ENCODE results near the gene LNX1.

The LNX1 gene

DNA sequence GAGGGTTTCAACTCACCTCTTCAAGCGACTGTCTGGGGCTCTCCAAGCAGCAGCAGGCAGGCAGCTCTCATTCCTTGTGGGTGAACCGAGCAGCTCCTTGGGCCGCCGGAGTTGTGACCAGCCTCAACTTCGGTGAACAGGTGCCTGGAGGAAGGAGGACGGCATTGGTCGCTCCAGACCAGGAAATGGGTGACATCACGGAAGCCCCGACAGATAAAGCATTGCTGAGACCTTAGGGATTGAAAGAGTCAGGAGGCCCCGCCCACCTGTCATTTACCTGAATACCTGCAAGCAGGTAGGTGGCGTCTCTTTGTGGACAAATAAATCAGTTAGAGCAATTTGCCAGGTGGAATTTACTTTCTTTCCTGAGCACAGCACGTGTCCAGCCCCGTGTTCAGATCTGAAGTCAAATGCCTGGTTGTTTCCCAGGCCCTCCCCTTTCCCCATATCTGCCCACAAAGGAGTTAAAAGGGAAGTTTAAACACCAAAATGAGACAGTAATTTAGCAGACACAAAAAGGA is at the start of gene LNX1:
Gene LNX1, minus strand, starts transcription at position 115 of the 521 bp plus-strand sequence. CDS start 17,484 bp downstream, outside the sequence.
- no peak for FAIRE-seq

- no peak for FAIRE-seq
Measured at GRCh38 chr4:53640576-53641453, 49.5 kb upstream of the LNX1 start.

GRCh38 chr4:53638919-53639318 is 47.6 kb upstream of the LNX1 start:
- FAIRE-seq: no peak

GRCh38 chr4:53637348-53637747 is 46.1 kb upstream of the LNX1 start:
- FAIRE-seq: no peak

DNA sequence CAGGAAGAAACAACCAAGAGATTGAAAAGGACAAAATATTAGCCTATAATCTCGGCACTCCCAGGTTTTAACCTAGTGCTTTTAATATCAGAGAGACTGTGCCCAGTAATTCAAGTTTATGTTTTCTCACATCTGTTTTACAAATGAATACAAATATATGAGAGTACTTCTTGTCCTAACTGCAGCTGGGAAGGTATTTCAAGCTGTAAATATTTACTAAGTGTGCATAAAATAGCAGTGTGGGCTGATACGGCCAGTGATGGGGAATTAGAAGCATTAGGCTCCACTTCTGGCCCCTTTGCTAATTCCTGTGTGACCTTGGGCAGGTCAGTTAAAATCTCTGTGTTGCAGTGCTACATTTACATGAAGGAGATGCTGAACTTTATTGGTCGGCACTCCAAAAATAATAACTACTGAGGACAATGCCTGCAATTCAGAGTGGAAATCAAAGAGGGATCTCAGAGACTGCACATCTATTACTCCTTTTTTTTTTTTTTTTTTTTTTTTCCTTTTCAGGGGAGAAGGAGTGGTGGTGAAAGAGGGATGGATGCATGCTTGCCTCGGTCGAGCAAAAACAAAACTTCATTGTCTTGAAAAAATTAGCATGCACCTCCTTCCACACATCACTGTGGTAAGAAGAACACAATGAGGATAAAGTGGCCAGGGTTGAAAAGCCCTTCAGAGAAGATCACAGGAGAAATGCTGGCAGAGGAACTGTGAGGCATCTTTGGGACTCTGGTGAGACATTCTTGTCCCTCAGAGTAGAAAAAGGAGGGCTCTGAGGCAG is 44.6 kb upstream of the LNX1 start:
- no peak for FAIRE-seq

DNA sequence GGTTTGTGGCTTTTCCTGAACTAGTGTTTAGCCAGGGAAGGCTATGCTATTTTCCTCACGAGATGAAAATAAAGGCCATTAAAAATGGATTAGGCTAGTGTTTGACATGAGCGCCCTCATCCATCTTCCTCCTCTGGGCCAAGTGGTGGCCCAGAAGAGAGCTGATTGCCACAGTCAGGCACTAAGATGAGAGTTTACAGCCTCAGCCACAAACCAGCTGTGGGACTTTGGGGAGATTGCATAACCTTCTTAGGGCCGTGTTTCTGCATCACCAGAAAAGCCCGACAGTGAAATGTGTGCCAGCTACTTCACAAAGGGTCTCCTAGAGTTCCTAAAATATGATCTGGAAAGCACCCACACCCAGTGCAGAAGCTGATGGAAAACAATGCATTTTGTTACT is 42.3 kb upstream of the LNX1 start:
- FAIRE-seq: no peak

GRCh38 chr4:53629296-53629695 is 38.0 kb upstream of the LNX1 start:
- FAIRE-seq: no peak

GRCh38 chr4:53626491-53626890 is 35.2 kb upstream of the LNX1 start:
- no peak for FAIRE-seq

- FAIRE-seq: no peak
Measured at GRCh38 chr4:53625888-53626287, 34.6 kb upstream of the LNX1 start.

- no peak for FAIRE-seq
Measured at GRCh38 chr4:53622739-53623151, 31.5 kb upstream of the LNX1 start.

DNA sequence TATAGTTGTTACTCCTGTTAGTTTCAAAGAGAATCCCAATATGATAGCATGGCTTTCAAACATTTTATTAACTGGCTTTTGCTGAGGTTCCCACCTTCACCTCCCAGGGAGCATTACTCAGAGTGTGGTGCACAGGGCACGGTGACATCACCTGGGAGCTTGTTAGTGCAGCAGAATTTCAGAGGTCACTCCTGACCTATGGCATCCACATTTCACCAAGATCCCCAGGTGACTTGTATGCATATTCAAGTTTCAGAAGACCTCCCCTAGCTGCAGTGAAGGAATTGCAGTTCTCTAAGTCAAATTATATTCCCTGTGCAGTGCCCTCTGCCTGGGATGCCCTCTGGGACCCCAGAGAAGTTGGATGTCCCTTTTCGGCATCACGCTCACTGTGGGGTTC is 29.7 kb upstream of the LNX1 start:
- FAIRE-seq: no peak

GRCh38 chr4:53619431-53619830 is 28.1 kb upstream of the LNX1 start:
- no peak for FAIRE-seq

DNA sequence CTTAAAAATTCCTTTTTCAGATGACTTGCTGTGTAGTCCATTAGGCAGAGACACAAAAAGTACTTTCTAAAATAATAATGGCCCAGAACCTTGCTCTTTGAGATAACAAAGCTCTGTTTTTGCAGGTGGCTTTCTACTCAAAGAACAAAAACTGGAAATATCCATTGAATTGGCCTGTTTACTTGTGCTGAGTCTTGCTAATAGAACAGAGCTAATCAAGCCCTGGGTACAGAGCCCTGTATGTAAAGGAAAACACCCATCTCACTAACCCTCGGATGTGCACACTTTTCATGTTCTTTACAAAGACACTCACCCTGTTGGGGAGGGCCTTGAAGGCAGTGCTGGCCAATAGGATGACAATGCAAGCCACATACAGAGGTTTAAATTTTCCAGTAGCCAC is 27.0 kb upstream of the LNX1 start:
- no peak for FAIRE-seq

- no peak for FAIRE-seq
Measured at GRCh38 chr4:53617101-53617680, 25.9 kb upstream of the LNX1 start.

DNA sequence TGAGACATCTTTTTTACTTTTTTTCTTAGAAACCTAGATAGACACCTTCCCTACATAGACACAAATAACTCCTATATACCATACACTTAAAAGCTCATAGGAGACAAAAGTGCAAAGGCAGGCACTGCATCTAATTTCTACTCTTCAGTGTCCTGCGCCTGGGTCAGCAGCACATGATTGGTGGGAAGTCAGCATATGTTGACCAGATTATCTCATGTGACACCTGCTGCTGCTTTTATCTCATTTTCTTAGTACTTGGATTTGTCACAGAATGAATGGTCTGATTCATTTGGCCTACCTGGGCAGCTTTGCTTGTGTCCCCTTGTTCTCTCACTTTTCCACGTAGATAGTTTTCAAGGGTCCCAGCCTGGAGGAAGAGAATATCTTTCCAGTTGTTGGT is 24.9 kb upstream of the LNX1 start:
- FAIRE-seq: no peak

DNA sequence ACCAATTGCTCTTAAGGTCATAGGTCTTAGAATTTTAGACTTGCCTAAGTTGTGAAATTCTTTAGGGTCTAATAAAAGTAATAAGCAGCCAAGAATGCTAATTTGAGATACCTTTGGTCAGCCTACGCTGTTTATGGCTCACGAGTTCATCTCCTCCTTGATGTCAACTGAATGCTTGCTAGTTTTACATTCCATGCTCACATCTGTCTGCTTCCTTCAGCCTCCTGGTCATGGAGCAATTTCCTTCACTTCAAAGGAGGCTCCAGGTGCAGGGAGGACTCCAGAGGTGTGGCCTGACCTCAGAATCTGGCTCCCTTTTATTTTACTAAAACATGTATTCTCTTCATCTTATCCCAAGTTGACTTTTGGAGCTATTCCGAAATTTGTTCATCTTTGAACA is 23.3 kb upstream of the LNX1 start:
- no peak for FAIRE-seq

DNA sequence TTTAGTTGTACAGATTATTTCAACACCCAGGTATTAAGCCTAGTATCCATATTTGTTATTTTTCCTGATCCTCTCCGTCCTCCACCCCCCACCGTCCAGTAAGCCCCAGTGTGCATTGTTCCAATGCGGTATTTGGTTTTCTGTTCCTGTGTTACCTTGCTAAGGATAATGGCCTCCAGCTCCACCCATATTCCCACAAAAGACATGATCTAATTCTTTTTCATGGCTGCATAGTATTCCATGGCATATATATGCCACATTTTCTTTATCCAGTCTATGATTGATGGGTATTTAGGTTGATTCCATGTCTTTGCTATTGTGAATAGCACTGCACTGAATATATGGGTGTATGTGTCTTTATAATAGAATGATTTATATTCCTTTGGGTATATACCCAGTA is 22.1 kb upstream of the LNX1 start:
- FAIRE-seq: no peak

DNA sequence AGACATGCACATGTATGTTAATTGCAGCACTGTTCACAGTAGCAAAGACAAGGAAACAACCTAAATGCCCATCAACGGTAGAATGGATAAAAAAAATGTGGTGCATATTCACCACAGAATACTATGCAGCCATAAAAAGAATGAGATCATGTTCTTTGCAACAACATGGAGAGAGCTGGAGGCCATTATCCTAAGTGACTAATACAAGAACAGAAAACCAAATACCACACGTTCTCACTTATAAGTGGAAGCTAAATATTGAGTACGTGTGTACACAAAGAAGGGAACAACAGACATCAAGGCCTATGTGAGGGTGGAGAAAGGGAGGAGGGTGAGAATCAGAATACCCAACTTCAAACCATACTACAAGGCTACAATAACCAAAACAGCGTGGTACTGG is 17.4 kb upstream of the LNX1 start:
- FAIRE-seq: no peak

DNA sequence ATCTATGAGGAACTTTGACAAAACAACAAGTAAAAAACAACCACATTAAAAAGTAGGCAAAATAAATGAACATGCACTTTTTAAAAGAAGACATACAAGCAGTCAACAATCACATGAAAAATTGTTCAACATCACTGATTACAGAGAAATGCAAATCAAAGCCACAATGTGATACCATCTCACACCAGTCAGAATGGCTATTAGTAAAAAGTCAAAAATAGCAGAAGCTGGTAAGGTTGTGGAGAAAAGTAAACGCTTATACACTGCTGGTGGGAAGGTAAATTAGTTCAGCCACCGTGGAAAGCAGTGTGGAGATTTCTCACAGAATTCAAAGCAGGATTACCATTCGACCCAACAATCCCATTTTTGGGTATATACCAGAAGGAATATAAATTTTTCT is 17.0 kb upstream of the LNX1 start:
- no peak for FAIRE-seq

- no peak for FAIRE-seq
Measured at GRCh38 chr4:53605783-53606182, 14.5 kb upstream of the LNX1 start.

- no peak for FAIRE-seq
Measured at GRCh38 chr4:53602390-53602789, 11.1 kb upstream of the LNX1 start.

DNA sequence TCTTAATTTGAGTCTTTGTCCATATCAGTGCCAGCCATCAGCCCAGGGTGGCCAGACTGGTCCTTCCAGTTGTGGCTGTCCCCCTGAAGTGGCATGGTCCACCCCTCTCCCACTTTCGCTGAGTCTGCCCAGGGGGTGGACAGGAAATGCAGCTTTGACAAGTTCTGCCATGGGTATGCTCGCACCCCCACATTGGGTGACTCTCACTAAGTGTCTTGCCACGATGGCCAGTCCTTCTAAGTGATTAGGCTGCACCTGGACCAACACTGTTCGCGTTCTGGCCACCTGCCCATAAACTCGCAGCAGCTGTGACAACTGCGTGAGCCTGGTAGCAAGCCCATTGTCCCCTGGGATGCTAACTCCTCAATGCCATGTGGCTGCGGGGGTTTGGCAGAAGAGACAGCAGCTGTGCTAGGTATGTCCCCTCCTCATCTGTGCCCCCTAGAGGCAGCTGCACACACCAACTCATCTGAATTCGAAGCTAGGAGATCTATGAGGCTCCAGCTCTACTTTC is 10.0 kb upstream of the LNX1 start:
- FAIRE-seq: no peak

DNA sequence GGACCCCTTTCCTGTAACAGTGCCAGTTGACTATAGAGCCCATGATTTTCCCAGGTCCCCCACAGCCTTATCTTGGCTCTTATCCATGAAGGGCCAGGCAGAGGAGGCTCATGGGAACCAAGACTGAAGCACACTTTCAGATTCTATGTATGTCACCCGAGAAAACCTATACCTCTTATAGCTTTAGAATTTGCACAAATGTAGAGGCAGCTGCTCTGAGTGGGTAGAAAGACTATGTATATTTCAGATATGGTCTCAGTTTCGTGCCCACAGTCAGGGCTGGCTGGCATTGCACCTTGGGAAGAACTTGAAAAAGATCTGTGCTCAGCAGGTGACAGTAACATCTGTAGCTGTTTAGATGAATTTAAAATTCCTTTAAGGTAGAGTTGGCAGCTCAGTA is 8.3 kb upstream of the LNX1 start:
- no peak for FAIRE-seq
